Renal cortex interstitium (tissue), 11 donors: ENCODE results near the gene NECTIN4. TPM values are rescaled to one million over a fixed set of nuclear protein-coding genes. Genes with fewer than 3 reads are reported as not detected.
A peak's percentile ranks its signal among the peaks of the same experiment; 100 is the strongest.

Experiments
- DNase-seq, 11 donors: peaks; one replicate each; pipeline ENCODE4 v3.0.0-alpha.2; 2013; ENCODE audit warnings: low read depth in 9 of 11, low spot score in 4 of 11; ENCODE audit errors: extremely low read depth in 1 of 11
- polyA plus RNA-seq, 3 donors: library from polyadenylated mRNA; unstranded; fragments of 120-200 nt; gene quantifications; one replicate each; pipeline ENCODE4 v1.2.1, GENCODE V29; 2013; ENCODE audit not compliant: insufficient read length in 3 of 3

The NECTIN4 gene
- polyA plus RNA-seq, 3 donors, result 2.2 to 4.0 (median 3.5) TPM

GRCh38 chr1:161115132-161115711 is 25.9 kb upstream of the NECTIN4 start:
- no peak for DNase-seq

GRCh38 chr1:161114556-161114955 is 25.2 kb upstream of the NECTIN4 start:
- no peak for DNase-seq

- no peak for DNase-seq
These were observed 24.6 kb upstream of the NECTIN4 start for GRCh38 chr1:161113915-161114314.

- DNase-seq, result no peak
These were observed 22.2 kb upstream of the NECTIN4 start for GRCh38 chr1:161111527-161111926.

GRCh38 chr1:161111117-161111516 is 21.8 kb upstream of the NECTIN4 start:
- no peak for DNase-seq

- no peak for DNase-seq
These were observed 17.1 kb upstream of the NECTIN4 start for GRCh38 chr1:161106431-161106830.

- DNase-seq, result no peak
These were observed 11.2 kb upstream of the NECTIN4 start for GRCh38 chr1:161100556-161100955.

- no peak for DNase-seq
These were observed 9.9 kb upstream of the NECTIN4 start for GRCh38 chr1:161099090-161099802.

GRCh38 chr1:161098210-161099068 is 9.1 kb upstream of the NECTIN4 start, which contains the start of gene KLHDC9:
Gene KLHDC9, plus strand, starts transcription at chr1:161098361. Its CDS starts 175 bp downstream, at chr1:161098536.
- DNase-seq, result peak in 9 of 11 donors; percentile 66 to 86 (median 80)

GRCh38 chr1:161096530-161096929 is 7.2 kb upstream of the NECTIN4 start:
- DNase-seq, result no peak

- DNase-seq, result no peak
These were observed 6.7 kb upstream of the NECTIN4 start for GRCh38 chr1:161096015-161096414.

GRCh38 chr1:161095230-161095629 is 5.9 kb upstream of the NECTIN4 start:
- no peak for DNase-seq

GRCh38 chr1:161094481-161094880 is 5.1 kb upstream of the NECTIN4 start:
- DNase-seq, result no peak

GRCh38 chr1:161092621-161093028 is 3.3 kb upstream of the NECTIN4 start:
- no peak for DNase-seq

- no peak for DNase-seq
These were observed 2.6 kb upstream of the NECTIN4 start for GRCh38 chr1:161091796-161092507.

- no peak for DNase-seq
These were observed 1.7 kb upstream of the NECTIN4 start for GRCh38 chr1:161091093-161091492.

GRCh38 chr1:161090617-161091016 is 1.3 kb upstream of the NECTIN4 start:
- no peak for DNase-seq

GRCh38 chr1:161089938-161090337 is 580 bp upstream of the NECTIN4 start:
- DNase-seq, result no peak

GRCh38 chr1:161088587-161089110 is 709 bp downstream of the NECTIN4 start:
- DNase-seq, result no peak
